Fibroblast of upper back skin (primary cell): ENCODE measurements around the gene LDLRAD4.
"Not testable (repeated sequence)": the region's sequence is repeated elsewhere in the genome, so short reads cannot be mapped to it uniquely, and the experiment has no call there.

Source experiments
- DNase-seq: peaks from one replicate; pipeline ENCODE4 v3.0.0-alpha.2; 2013

LDLRAD4 gene

GRCh38 chr18:13454363-13455150 lies 236.0 kb downstream of the LDLRAD4 start:
- DNase-seq: no peak

- no peak for DNase-seq
Observed at GRCh38 chr18:13455471-13455870, 236.9 kb downstream of the LDLRAD4 start.

- no peak for DNase-seq
Observed at GRCh38 chr18:13455960-13456481, 237.5 kb downstream of the LDLRAD4 start.

- DNase-seq: no peak
Observed at GRCh38 chr18:13456736-13457271, 238.2 kb downstream of the LDLRAD4 start.

GRCh38 chr18:13457327-13457726 lies 238.8 kb downstream of the LDLRAD4 start:
- DNase-seq: no peak

GRCh38 chr18:13460946-13461345 lies 242.4 kb downstream of the LDLRAD4 start:
- no peak for DNase-seq

- DNase-seq: no peak
Observed at GRCh38 chr18:13461469-13461868, 242.9 kb downstream of the LDLRAD4 start.

GRCh38 chr18:13461936-13462335 lies 243.4 kb downstream of the LDLRAD4 start:
- no peak for DNase-seq

GRCh38 chr18:13462686-13463085 lies 244.1 kb downstream of the LDLRAD4 start:
- no peak for DNase-seq

- DNase-seq: no peak
Observed at GRCh38 chr18:13463526-13464210, 245.1 kb downstream of the LDLRAD4 start.

GRCh38 chr18:13464432-13465123 lies 246.0 kb downstream of the LDLRAD4 start:
- no peak for DNase-seq

- DNase-seq: no peak
Observed at GRCh38 chr18:13465124-13465446, 246.5 kb downstream of the LDLRAD4 start.

GRCh38 chr18:13465476-13465875 lies 246.9 kb downstream of the LDLRAD4 start:
- DNase-seq: no peak

GRCh38 chr18:13470516-13471197 lies 252.1 kb downstream of the LDLRAD4 start:
- no peak for DNase-seq

GRCh38 chr18:13471198-13471845 lies 252.8 kb downstream of the LDLRAD4 start:
- DNase-seq: no peak

GRCh38 chr18:13471971-13472628 lies 253.5 kb downstream of the LDLRAD4 start:
- DNase-seq: no peak

- no peak for DNase-seq
Observed at GRCh38 chr18:13473751-13474150, 255.2 kb downstream of the LDLRAD4 start.

- no peak for DNase-seq
Observed at GRCh38 chr18:13474336-13474735, 255.8 kb downstream of the LDLRAD4 start.

- no peak for DNase-seq
Observed at GRCh38 chr18:13474907-13475545, 256.5 kb downstream of the LDLRAD4 start.

GRCh38 chr18:13476312-13476711 lies 257.8 kb downstream of the LDLRAD4 start:
- not testable (repeated sequence) for DNase-seq

- no peak for DNase-seq
Observed at GRCh38 chr18:13477147-13477683, 258.7 kb downstream of the LDLRAD4 start.
